GM19023 (cell line): ENCODE results near the gene MICAL1.

Experiments
- ATAC-seq: cut with Tn5 transposase; IDR thresholded peaks from one replicate; pipeline ENCODE4 v1.9.1; 2021; ENCODE audit warnings: mild to moderate bottlenecking, moderate library complexity; ENCODE audit not compliant: unreplicated experiment

MICAL1 gene

DNA sequence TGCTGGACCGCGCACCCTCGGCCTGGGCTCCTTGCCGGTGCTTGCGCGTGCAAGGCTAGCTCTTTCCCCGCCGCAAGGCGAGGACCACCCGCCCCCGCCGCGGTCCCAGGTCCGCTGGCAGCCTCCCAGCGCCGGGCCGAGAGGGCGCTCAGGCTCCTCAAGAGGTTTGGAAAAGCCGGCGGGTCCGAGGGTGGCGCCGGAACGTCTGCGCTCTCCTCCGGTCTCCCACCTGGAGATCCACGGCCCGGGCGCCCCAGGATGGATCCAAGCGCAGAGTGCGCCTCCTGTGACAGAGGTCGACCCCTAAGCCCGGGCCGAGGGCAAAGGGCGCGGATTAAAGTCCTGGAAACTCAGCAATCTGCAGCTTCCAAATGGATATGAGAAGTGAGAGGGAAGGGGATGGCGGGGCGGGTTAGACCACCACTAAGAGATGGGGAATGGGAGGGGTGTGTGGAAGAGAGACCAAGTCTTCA lies 575 bp upstream of the MICAL1 start:
- ATAC-seq = no peak

DNA sequence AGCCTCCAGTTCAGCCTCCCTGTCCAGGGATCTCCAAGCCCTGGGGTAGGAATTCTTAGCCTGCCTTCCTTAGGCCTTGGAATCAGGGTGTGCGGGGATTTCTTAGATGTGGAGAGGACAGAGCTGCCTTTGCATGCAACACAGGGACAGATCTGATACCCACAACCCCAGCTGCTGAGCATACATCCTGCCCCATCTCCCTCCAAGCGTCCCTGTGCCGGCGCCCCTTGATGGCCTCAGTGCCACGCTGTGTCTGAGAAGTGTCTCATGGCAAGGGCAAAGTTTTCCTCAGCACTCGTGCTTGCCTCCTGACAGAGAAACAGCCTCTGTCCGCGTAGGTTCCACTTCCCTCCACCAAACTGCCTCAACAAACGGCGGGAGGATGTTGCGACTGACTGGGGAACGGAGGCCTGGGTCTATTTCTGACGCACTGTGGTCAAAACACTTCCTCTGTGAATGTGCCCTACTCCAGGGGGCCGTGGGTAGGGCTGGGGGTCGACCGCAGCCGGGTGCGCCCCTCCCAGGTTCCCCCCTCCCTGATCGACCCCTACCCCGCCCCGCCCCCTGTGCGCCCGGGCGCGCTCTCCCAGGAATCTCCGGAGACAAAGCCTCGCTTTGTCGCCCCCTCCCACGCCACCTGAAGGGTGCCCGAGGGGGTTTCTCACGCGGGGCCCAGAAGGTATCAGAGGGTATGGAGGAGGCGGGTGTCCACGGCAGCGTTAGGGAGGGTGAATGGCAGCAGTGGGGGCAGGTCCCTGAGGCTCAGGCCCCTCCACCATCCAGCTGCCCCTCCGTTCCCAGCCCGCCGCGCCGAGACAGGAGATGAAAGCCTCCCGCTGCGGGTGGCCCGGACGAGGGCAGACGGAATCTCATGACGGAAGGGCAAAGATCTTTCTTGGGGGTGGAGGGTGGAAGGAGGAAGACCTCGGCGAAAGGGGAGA lies 806 bp downstream of the MICAL1 start:
- peak; percentile 32 for ATAC-seq

- no peak for ATAC-seq
These were observed 1.7 kb downstream of the MICAL1 start for GRCh38 chr6:109453594-109454495.

- no peak for ATAC-seq
These were observed 2.4 kb downstream of the MICAL1 start for GRCh38 chr6:109453156-109453555.

- no peak for ATAC-seq
These were observed 3.4 kb downstream of the MICAL1 start for GRCh38 chr6:109452181-109452580.

DNA sequence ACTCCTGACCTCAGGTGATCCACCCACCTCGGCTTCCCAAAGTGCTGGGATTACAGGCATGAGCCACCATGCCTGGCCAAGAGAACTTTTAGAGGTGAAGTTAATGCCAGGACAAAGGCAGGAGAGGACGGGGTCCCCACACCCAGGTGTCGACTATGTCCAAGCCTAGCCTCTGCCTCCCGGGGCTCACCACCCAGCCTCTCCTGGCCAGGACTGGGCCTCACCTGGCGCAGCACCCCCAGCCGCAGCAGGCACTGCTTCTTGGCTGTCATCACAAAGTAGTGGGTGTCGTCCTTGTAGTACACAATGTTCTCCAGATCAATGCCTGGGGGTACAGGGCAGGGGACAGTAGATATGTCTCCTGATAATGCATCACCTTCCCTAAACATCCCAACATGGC lies 4.2 kb downstream of the MICAL1 start:
- no peak for ATAC-seq

GRCh38 chr6:109450801-109451200 lies 4.8 kb downstream of the MICAL1 start:
- no peak for ATAC-seq

- ATAC-seq = no peak
These were observed 5.5 kb downstream of the MICAL1 start for GRCh38 chr6:109449795-109450673.

DNA sequence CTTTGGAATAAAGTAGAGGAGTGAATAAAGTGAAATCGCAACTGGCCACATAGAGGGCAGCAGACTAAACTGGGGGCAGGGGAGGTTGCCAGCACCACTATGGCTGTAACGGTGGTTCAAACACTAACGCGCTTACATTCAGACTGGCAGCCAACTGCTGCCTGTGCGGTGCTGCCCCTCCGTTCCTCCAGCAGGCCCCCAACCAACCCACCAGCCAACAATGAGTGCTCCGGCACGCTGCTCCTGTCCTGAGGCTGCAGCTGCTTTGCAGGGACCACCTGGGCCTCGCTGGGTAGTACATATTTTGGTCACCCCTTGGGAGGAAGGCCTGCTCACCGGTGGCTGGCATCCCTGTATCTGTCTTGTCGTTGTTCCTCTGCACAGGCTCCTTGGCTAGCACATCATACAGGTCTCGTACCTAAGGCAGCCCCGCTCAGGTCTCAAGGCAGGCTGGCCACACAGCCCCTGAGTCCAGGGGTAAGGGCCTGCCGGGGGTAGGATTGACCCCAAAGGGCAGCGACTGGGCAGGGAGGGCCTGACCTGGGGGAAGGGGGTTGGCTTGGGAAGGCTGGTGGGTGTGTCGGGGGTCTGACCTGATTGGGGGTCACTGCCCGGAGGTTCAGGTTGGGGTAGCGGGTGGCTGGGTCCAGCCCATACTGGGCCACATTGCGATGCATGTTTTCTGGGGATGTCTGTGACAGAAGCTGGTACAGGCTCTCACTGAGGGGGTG lies 6.3 kb downstream of the MICAL1 start:
- no peak for ATAC-seq

DNA sequence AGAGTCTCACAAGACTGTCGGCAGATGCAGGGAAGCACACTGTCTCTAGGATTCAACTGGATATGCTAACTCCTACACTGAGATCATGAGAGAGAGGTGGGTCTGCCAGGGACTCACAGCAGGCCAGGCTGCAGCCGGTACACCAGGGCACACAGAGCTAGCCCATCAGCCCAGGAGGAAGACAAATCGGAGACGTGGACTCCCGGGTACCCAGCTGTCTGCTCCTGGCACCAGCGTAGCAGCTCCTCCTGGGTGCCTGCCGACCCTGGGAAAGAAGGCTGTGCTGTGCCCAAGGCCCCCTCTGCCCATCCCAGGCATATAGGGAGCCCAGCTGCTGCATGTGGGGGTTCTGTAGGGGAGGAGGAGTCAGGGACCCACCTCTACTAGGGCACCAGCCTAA lies 7.0 kb downstream of the MICAL1 start:
- ATAC-seq = no peak

GRCh38 chr6:109447878-109448555 lies 7.6 kb downstream of the MICAL1 start:
- ATAC-seq = no peak

DNA sequence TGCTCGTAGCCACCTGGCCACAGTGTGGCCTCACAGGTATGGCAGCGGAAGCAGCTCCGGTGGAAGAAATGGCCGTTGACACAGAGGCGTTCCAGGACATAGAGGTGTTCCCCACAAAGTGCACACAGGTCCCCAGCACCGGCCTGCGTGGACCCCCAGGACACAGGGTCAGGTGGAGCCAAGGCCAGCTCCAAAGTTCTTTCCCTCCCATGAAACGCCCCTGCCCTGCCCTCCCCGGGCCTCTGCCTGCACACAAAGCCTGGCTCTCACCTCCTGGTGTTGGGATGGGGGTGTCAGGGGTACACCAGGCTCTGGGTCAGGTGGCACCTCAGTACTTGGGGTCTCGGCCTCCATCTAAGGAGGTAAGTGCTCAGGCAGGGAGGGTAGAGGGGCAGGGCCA lies 8.5 kb downstream of the MICAL1 start:
- no peak for ATAC-seq

DNA sequence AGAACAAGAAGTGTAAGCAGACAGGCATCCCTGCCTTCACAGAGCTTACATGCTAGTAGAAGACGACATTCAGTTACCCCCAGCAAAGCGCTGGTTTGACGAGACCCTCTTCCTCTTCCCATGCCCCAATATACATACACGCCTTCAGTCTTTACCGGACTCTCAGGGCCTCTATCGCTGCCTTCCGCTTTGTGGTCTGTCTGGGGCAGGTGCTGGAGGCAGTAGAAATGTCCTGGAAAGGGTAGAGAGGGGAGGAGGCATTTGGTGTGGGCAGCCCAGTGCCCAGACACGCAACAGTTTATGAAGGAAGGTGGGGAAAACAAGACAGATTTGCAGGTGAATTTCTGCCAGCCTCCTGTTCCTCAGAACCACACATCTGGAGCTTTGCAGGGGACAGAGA lies 9.0 kb downstream of the MICAL1 start:
- ATAC-seq = no peak

DNA sequence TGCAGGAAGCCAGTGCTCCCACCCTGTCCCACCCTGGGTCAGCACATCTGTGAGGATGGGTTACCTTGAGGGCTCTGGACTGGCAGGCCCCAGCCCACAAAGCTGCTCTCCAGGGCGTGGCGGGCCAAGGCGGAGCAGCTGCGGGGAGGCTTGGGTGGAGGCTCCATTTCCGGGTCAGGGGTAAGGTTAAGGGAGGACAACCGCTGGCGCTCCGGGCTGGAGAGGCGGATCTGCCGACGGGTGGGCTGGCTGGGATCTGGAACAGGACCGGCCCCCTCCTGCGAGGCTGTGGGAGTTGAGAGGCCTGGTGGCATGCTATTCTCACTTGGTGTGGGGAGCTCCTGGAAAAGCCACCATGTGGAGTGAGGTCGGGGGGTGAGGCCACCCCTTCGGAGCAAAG lies 9.5 kb downstream of the MICAL1 start:
- ATAC-seq = no peak

DNA sequence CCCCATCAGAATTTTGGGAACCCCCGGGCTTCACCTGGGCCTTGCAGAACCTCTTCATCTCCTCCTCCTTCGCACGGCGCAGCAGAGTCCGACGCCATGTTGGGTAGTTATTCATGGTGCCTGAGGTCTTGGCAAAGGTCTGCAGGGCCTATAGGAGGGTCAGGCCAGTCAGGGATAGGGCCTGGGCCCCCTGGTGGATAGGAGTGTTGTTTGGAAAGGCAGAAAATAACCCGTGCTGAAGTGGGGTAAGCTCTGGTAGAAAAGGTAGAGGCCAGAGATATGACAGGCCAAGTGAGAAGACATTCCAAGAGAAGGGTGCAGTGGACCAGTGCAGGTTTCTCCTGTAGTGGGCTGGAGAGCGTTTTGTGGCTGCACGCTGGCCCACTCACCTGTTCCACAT lies 10.2 kb downstream of the MICAL1 start:
- no peak for ATAC-seq

DNA sequence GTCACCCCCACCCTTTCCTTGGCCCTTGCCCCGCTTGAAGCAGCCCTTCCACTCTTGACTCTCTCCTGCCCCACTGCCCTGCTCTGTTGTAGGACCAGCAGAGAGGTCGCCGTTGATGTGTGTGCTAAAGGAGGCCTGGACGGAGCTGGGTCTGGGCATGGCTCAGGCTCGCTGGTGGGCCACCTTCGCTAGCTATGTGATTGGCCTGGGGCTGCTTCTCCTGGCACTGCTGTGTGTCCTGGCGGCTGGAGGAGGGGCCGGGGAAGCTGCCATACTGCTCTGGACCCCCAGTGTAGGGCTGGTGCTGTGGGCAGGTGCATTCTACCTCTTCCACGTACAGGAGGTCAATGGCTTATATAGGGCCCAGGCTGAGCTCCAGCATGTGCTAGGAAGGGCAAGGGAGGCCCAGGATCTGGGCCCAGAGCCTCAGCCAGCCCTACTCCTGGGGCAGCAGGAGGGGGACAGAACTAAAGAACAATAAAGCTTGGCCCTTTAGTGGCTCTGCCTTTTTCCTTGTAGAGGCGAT lies 12.1 kb downstream of the MICAL1 start:
- ATAC-seq = no peak

GRCh38 chr6:109442393-109442924 lies 13.1 kb downstream of the MICAL1 start:
- ATAC-seq = no peak

- peak; percentile 15 for ATAC-seq
These were observed 14.3 kb downstream of the MICAL1 start for GRCh38 chr6:109441069-109441816.
